Thyroid gland (tissue), 4 donors: ENCODE results near the gene RAP1A. TPM values are rescaled to one million over a fixed set of nuclear protein-coding genes. Genes with fewer than 3 reads are reported as not detected.

ENCODE experiments used
- DNase-seq, 2 donors: peaks; one replicate each; pipeline ENCODE4 v3.0.0-alpha.2; 2019
- H3K27ac ChIP-seq, 3 donors: fragments of 200-600 bp; sonication (generic); 1 replicate in 2 of 3; 2 replicates in 1 of 3; pipeline ENCODE4 v1.5.1; 2016 to 2019; ENCODE audit warnings: mild to moderate bottlenecking in 1 of 3, moderate library complexity in 1 of 3
- H3K27me3 ChIP-seq: fragments of 200-600 bp; sonication (generic); one replicate; pipeline ENCODE4 v1.5.1; 2019
- H3K36me3 ChIP-seq, 2 donors: fragments of 200-600 bp; sonication (generic); one replicate each; pipeline ENCODE4 v1.5.1; 2016 to 2019
- H3K4me1 ChIP-seq, 2 donors: fragments of 200-600 bp; sonication (generic); one replicate each; pipeline ENCODE4 v1.5.1; 2017 to 2019
- H3K4me3 ChIP-seq, 3 donors: fragments of 200-600 bp; sonication (generic); replicated peaks in 1 of 3; 1 replicate in 2 of 3; 2 replicates in 1 of 3; pipeline ENCODE4 v1.5.1; 2016; ENCODE audit warnings: mild to moderate bottlenecking in 1 of 3
- H3K9me3 ChIP-seq: fragments of 200-600 bp; sonication (generic); one replicate; pipeline ENCODE4 v1.5.1; 2017
- CTCF ChIP-seq, 6 experiments: fragments of 200-600 bp in 3 of 6; fragments of 450-650 bp in 3 of 6; sonication (generic) in 3 of 6; IDR thresholded peaks; one replicate each; pipeline ENCODE4 v1.5.1; 2016 to 2019; ENCODE audit warnings: antibody characterized with exemption in 6 of 6, mild to moderate bottlenecking in 2 of 6, inconsistent platforms in 1 of 6, moderate library complexity in 1 of 6
- POLR2A ChIP-seq, 2 donors: fragments of 450-650 bp; IDR thresholded peaks; one replicate each; pipeline ENCODE4 v1.6.1; 2017; ENCODE audit warnings: antibody characterized with exemption in 2 of 2, mild to moderate bottlenecking in 2 of 2, moderate library complexity in 1 of 2
- WGBS, 2 donors: methylation state at CpG; one replicate each; pipeline ENCODE4 v1.1.5; 2017; 5-methylcytosine and 5-hydroxymethylcytosine counted together
- intact Hi-C: fragments of 100-400 bp; cut with DNase I; formaldehyde crosslinking; loops from one replicate; pipeline ENCODE4 v1.15.1; 2023
- total RNA-seq, 4 donors: library from RNA; depleted of rRNA; stranded (reverse); fragments of >200 nt; gene quantifications; one replicate each; pipeline ENCODE4 v1.2.3, GENCODE V29; 2016

The RAP1A gene
- total RNA-seq, 4 donors from 2014 or later: 54.2 to 91.7 (median 71.9) TPM

GRCh38 chr1:111600886-111601386 lies 18.7 kb upstream of the RAP1A start:
- no peaks in the 10 kb centered on the region for H3K36me3 ChIP-seq
- intact Hi-C loops: no loop called here
- TF ChIP-seq POLR2A (IDR thresholded peaks at IDR 0.05): no peak
- no peak for TF ChIP-seq CTCF (IDR thresholded peaks at IDR 0.05)
- no peak overlapping the region for H3K27ac ChIP-seq
- H3K4me3 ChIP-seq: no peak overlapping the region
- no peaks in the 10 kb centered on the region for H3K9me3 ChIP-seq
- no peaks in the 10 kb centered on the region for H3K27me3 ChIP-seq
- 87 to 92% methylated on average over 6 of the region's 6 CpGs for WGBS, 2 donors
- H3K4me1 ChIP-seq: peaks cover 4 to 7% of the 10 kb centered on the region in 2 donors
- DNase-seq: no peak

GRCh38 chr1:111602302-111602701 lies 17.3 kb upstream of the RAP1A start:
- no peaks in the 10 kb centered on the region for H3K27me3 ChIP-seq
- no peaks in the 10 kb centered on the region for H3K9me3 ChIP-seq
- H3K27ac ChIP-seq: no peak overlapping the region
- intact Hi-C loops: no loop called here
- H3K4me3 ChIP-seq: no peak overlapping the region
- peaks cover 9 to 15% of the 10 kb centered on the region in 2 donors for H3K4me1 ChIP-seq
- TF ChIP-seq CTCF (IDR thresholded peaks at IDR 0.05) (no peak), POLR2A (IDR thresholded peaks at IDR 0.05) (no peak)
- H3K36me3 ChIP-seq: no peaks in the 10 kb centered on the region
- no peak for DNase-seq

GRCh38 chr1:111602974-111603373 lies 16.6 kb upstream of the RAP1A start:
- H3K9me3 ChIP-seq: no peaks in the 10 kb centered on the region
- intact Hi-C loops: no loop called here
- no peak overlapping the region for H3K27ac ChIP-seq
- peaks cover 9 to 15% of the 10 kb centered on the region in 2 donors for H3K4me1 ChIP-seq
- WGBS, 2 donors: 92 to 94% methylated on average over 4 of the region's 4 CpGs
- no peaks in the 10 kb centered on the region for H3K27me3 ChIP-seq
- no peak for DNase-seq
- H3K36me3 ChIP-seq: no peaks in the 10 kb centered on the region
- no peak for TF ChIP-seq POLR2A (IDR thresholded peaks at IDR 0.05)
- TF ChIP-seq CTCF (IDR thresholded peaks at IDR 0.05): no peak
- no peak overlapping the region for H3K4me3 ChIP-seq

GRCh38 chr1:111603979-111604378 lies 15.6 kb upstream of the RAP1A start:
- intact Hi-C loops: no loop called here
- no peaks in the 10 kb centered on the region for H3K36me3 ChIP-seq
- no peak overlapping the region for H3K27ac ChIP-seq
- 80 to 88% methylated on average over 4 of the region's 4 CpGs for WGBS, 2 donors
- no peaks in the 10 kb centered on the region for H3K27me3 ChIP-seq
- TF ChIP-seq CTCF (IDR thresholded peaks at IDR 0.05): no peak
- TF ChIP-seq POLR2A (IDR thresholded peaks at IDR 0.05): no peak
- H3K4me1 ChIP-seq: peaks cover 9 to 15% of the 10 kb centered on the region in 2 donors
- DNase-seq: peak in 1 of 2 donors; percentile 14
- no peak overlapping the region for H3K4me3 ChIP-seq
- H3K9me3 ChIP-seq: no peaks in the 10 kb centered on the region

GRCh38 chr1:111604931-111605330 lies 14.7 kb upstream of the RAP1A start:
- WGBS, 2 donors: 86 to 98% methylated on average over 3 of the region's 3 CpGs

More at GRCh38 chr1:111604931-111605330, 14.7 kb upstream of the RAP1A start:
- H3K27me3 ChIP-seq: no peaks in the 10 kb centered on the region
- DNase-seq: no peak
- TF ChIP-seq POLR2A (IDR thresholded peaks at IDR 0.05) (no peak), CTCF (IDR thresholded peaks at IDR 0.05) (no peak)
- H3K4me1 ChIP-seq: peaks cover 9 to 15% of the 10 kb centered on the region in 2 donors
- no peak overlapping the region for H3K27ac ChIP-seq
- no peak overlapping the region for H3K4me3 ChIP-seq
- no peaks in the 10 kb centered on the region for H3K36me3 ChIP-seq
- H3K9me3 ChIP-seq: no peaks in the 10 kb centered on the region
- intact Hi-C loops: no loop called here
